Measurements from ENCODE around the gene STK38L. TPM values are rescaled to one million over a fixed set of nuclear protein-coding genes. Genes with fewer than 3 reads are reported as not detected.

Gene STK38L
- total and polyA plus RNA-seq, 2 experiments from 2014 or later = 16.8 to 19.9 TPM

DNA sequence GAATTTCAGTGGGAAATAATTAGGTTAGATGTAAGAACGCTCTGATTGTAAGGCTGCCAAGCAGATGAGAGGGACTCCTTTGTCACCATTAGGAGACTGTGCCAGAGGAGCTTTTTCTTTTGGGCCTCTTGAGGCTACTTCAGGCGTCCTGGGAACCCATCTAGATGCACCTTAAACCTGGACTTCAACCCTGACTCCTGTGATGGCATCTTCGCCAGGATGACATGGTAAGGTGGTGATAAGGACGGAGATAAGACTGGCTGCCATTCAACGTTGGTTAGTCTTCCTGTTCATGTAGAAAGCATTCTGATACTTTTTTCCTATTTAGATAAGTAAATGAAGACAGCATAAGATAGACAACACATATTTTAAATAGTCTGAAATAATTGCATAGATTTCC, 36.3 kb downstream of the STK38L start:
- no peaks in the 10 kb centered on the region for H3K9me2 ChIP-seq (ENCODE audit: insufficient read depth)
- no peaks in the 10 kb centered on the region for H3K27me3 ChIP-seq (replicated peaks; ENCODE audit: insufficient read depth)
- H4K20me1 ChIP-seq (ENCODE audit: insufficient read depth) = no peaks in the 10 kb centered on the region
- DNase-seq = no peak
- H3K27ac ChIP-seq = no peak overlapping the region
- peaks cover 36% of the 10 kb centered on the region for H3K4me1 ChIP-seq (ENCODE audit: insufficient read depth)
- H3K9me3 ChIP-seq (ENCODE audit: low read depth) = no peaks in the 10 kb centered on the region
- H3K79me2 ChIP-seq (ENCODE audit: insufficient read depth) = peaks cover 80% of the 10 kb centered on the region
- TF ChIP-seq EZH2phosphoT487 (IDR thresholded peaks at IDR 0.05; ENCODE audit: insufficient read depth, low read depth) (no peak), EZH2 (IDR thresholded peaks at IDR 0.05; ENCODE audit: insufficient read depth, poor library complexity, severe bottlenecking) (no peak)
- in situ Hi-C loops (cut with MboI) = no loop called here
- peaks cover 23% of the 10 kb centered on the region for H3F3A ChIP-seq (ENCODE audit: insufficient read depth)
- H3K36me3 ChIP-seq (ENCODE audit: low read depth) = no peaks in the 10 kb centered on the region
- H2AFZ ChIP-seq = no peak overlapping the region
- H3K9ac ChIP-seq = no peak overlapping the region
- 86 to 89% methylated on average over 5 of the region's 5 CpGs for WGBS, 2 experiments (ENCODE audit: low coverage in 1 of 2, low lambda C conversion rate in 2 of 2, missing lambda C conversion rate in 2 of 2)
- H3K4me2 ChIP-seq (ENCODE audit: unreplicated experiment) = no peak overlapping the region
- no peak overlapping the region for H3K4me3 ChIP-seq

DNA sequence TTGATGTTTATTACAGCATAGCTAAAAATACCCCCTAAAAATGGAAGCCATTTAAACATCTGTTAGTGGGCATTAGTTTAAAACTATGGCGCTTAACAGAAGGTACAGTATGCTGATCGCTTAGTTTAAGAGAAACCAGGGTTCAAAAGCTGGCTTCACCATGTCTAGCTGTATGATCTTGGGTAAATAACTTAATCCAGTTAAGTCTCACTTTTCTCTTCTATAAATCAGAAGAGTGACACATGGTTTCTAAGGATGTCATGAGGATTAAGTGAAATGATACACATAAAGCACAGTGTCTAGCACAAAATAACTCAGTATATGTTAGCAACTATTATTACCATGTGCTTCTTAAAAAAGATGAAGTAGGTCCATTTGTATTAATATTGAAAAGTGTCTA, 38.7 kb downstream of the STK38L start:
- H3K27ac ChIP-seq = no peak overlapping the region
- H3F3A ChIP-seq (ENCODE audit: insufficient read depth) = peaks cover 32% of the 10 kb centered on the region
- H3K9me2 ChIP-seq (ENCODE audit: insufficient read depth) = no peaks in the 10 kb centered on the region
- no peak overlapping the region for H2AFZ ChIP-seq
- H3K36me3 ChIP-seq (ENCODE audit: low read depth) = no peaks in the 10 kb centered on the region
- H3K9ac ChIP-seq = no peak overlapping the region
- H3K4me1 ChIP-seq (ENCODE audit: insufficient read depth) = peaks cover 27% of the 10 kb centered on the region
- H3K27me3 ChIP-seq (replicated peaks; ENCODE audit: insufficient read depth) = no peaks in the 10 kb centered on the region
- H3K4me2 ChIP-seq (ENCODE audit: unreplicated experiment) = no peak overlapping the region
- in situ Hi-C loops (cut with MboI) = no loop called here
- peaks cover 83% of the 10 kb centered on the region for H3K79me2 ChIP-seq (ENCODE audit: insufficient read depth)
- H4K20me1 ChIP-seq (ENCODE audit: insufficient read depth) = no peaks in the 10 kb centered on the region
- DNase-seq = no peak
- no peak overlapping the region for H3K4me3 ChIP-seq
- H3K9me3 ChIP-seq (ENCODE audit: low read depth) = no peaks in the 10 kb centered on the region
- 98 to 100% methylated on average over 2 of the region's 2 CpGs for WGBS, 2 experiments (ENCODE audit: low coverage in 1 of 2, low lambda C conversion rate in 2 of 2, missing lambda C conversion rate in 2 of 2)
- no peak for TF ChIP-seq EZH2 (IDR thresholded peaks at IDR 0.05; ENCODE audit: insufficient read depth, poor library complexity, severe bottlenecking)
- no peak for TF ChIP-seq EZH2phosphoT487 (IDR thresholded peaks at IDR 0.05; ENCODE audit: insufficient read depth, low read depth)

DNA sequence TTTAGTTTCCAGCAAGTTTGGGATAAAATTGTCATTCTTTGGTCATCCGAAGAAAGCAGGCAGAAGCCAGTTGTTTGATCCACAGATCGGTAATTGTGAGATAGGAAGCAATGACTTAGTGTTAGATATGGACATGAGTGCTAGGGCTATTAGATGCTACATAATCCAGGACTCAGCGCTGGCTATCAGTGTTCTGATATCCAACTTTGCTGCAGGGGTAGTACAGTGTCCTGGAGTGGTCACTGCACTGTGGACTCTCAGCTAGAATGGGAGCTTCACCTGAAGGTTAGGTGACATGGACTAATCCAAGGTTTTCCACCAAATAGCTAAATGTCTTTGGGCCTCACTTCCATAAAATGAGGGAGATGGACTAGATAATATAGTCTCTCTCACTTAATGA, 39.9 kb downstream of the STK38L start:
- Histone ChIP-seq H3K9ac (no peak overlapping the region), H4K20me1 (ENCODE audit: insufficient read depth) (no peaks in the 10 kb centered on the region), H3K9me3 (ENCODE audit: low read depth) (no peaks in the 10 kb centered on the region), H3K27me3 (replicated peaks; ENCODE audit: insufficient read depth) (no peaks in the 10 kb centered on the region), H3K4me3 (no peak overlapping the region), H3K4me1 (ENCODE audit: insufficient read depth) (peaks cover 22% of the 10 kb centered on the region), H3K4me2 (ENCODE audit: unreplicated experiment) (peak overlapping the region; percentile 70), H2AFZ (no peak overlapping the region), H3K36me3 (ENCODE audit: low read depth) (no peaks in the 10 kb centered on the region), H3K9me2 (ENCODE audit: insufficient read depth) (no peaks in the 10 kb centered on the region), H3F3A (ENCODE audit: insufficient read depth) (peaks cover 32% of the 10 kb centered on the region), H3K27ac (peak overlapping the region; percentile 75), H3K79me2 (ENCODE audit: insufficient read depth) (peaks cover 83% of the 10 kb centered on the region)
- DNase-seq = no peak
- WGBS, 2 experiments (ENCODE audit: low coverage in 1 of 2, low lambda C conversion rate in 2 of 2, missing lambda C conversion rate in 2 of 2) = 99 to 100% methylated on average over 3 of the region's 3 CpGs
- TF ChIP-seq EZH2 (IDR thresholded peaks at IDR 0.05; ENCODE audit: insufficient read depth, poor library complexity, severe bottlenecking) (no peak), EZH2phosphoT487 (IDR thresholded peaks at IDR 0.05; ENCODE audit: insufficient read depth, low read depth) (no peak)
- in situ Hi-C loops (cut with MboI) = no loop called here

GRCh38 chr12:27284751-27285150, 40.7 kb downstream of the STK38L start:
- peak overlapping the region; percentile 70 for H3K4me2 ChIP-seq (ENCODE audit: unreplicated experiment)
- H3K4me3 ChIP-seq = peak overlapping the region; percentile 49
- H3K9me3 ChIP-seq (ENCODE audit: low read depth) = no peaks in the 10 kb centered on the region
- H3K36me3 ChIP-seq (ENCODE audit: low read depth) = no peaks in the 10 kb centered on the region
- peaks cover 32% of the 10 kb centered on the region for H3F3A ChIP-seq (ENCODE audit: insufficient read depth)
- in situ Hi-C loops (cut with MboI) = no loop called here
- peaks cover 83% of the 10 kb centered on the region for H3K79me2 ChIP-seq (ENCODE audit: insufficient read depth)
- H3K27me3 ChIP-seq (replicated peaks; ENCODE audit: insufficient read depth) = no peaks in the 10 kb centered on the region
- TF ChIP-seq EZH2phosphoT487 (IDR thresholded peaks at IDR 0.05; ENCODE audit: insufficient read depth, low read depth) (no peak), EZH2 (IDR thresholded peaks at IDR 0.05; ENCODE audit: insufficient read depth, poor library complexity, severe bottlenecking) (no peak)
- peak overlapping the region; percentile 51 for H3K9ac ChIP-seq
- no peaks in the 10 kb centered on the region for H3K9me2 ChIP-seq (ENCODE audit: insufficient read depth)
- DNase-seq = peak; percentile 85
- 14 to 20% methylated on average over 2 of the region's 2 CpGs for WGBS, 2 experiments (ENCODE audit: low coverage in 1 of 2, low lambda C conversion rate in 2 of 2, missing lambda C conversion rate in 2 of 2)
- peaks cover 22% of the 10 kb centered on the region for H3K4me1 ChIP-seq (ENCODE audit: insufficient read depth)
- H2AFZ ChIP-seq = peak overlapping the region; percentile 53
- H3K27ac ChIP-seq = peak overlapping the region; percentile 75
- no peaks in the 10 kb centered on the region for H4K20me1 ChIP-seq (ENCODE audit: insufficient read depth)

DNA sequence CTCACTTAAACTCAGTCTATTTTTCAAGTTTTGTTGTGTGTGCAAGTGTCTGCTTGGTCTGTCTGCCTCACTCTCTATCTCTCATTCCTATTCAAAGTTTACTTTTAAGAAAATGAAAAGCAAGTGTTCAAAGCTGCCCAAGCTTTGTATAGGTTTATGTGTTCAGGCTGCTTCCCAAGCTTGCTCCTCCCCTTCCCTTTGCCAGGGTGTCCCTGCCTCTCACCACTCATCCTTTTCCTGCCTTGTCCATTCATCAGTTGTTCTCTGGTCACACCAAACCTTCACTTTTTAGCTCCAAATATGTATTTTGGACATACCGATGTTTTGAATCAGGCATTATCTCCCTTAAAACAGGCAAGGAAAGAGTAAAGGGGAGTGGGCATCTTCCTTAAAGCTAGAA, 41.3 kb downstream of the STK38L start:
- peak overlapping the region; percentile 75 for H3K27ac ChIP-seq
- in situ Hi-C loops (cut with MboI) = no loop called here
- no peaks in the 10 kb centered on the region for H3K36me3 ChIP-seq (ENCODE audit: low read depth)
- H3K4me1 ChIP-seq (ENCODE audit: insufficient read depth) = peaks cover 22% of the 10 kb centered on the region
- H2AFZ ChIP-seq = peak overlapping the region; percentile 53; the same call in 1 of the 2 replicates
- H3K9me3 ChIP-seq (ENCODE audit: low read depth) = no peaks in the 10 kb centered on the region
- no peaks in the 10 kb centered on the region for H3K9me2 ChIP-seq (ENCODE audit: insufficient read depth)
- H3K4me3 ChIP-seq = peak overlapping the region; percentile 49
- H3F3A ChIP-seq (ENCODE audit: insufficient read depth) = peaks cover 32% of the 10 kb centered on the region
- H4K20me1 ChIP-seq (ENCODE audit: insufficient read depth) = no peaks in the 10 kb centered on the region
- peaks cover 83% of the 10 kb centered on the region for H3K79me2 ChIP-seq (ENCODE audit: insufficient read depth)
- H3K27me3 ChIP-seq (replicated peaks; ENCODE audit: insufficient read depth) = no peaks in the 10 kb centered on the region
- H3K4me2 ChIP-seq (ENCODE audit: unreplicated experiment) = peak overlapping the region; percentile 70
- peak overlapping the region; percentile 51 for H3K9ac ChIP-seq
- TF ChIP-seq EZH2 (IDR thresholded peaks at IDR 0.05; ENCODE audit: insufficient read depth, poor library complexity, severe bottlenecking) (no peak), EZH2phosphoT487 (IDR thresholded peaks at IDR 0.05; ENCODE audit: insufficient read depth, low read depth) (no peak)
- 91 to 96% methylated on average over 1 of the region's 1 CpG for WGBS, 2 experiments (ENCODE audit: low coverage in 1 of 2, low lambda C conversion rate in 2 of 2, missing lambda C conversion rate in 2 of 2)
- peak; percentile 56 for DNase-seq

All from GM23248 (cell line).